PC-3 (cell line): ENCODE results near the gene KL. TPM values are rescaled to one million over a fixed set of nuclear protein-coding genes. Genes with fewer than 3 reads are reported as not detected.

Experiments
- ATAC-seq: fragments of 200-7000 bp; cut with Tn5 transposase; 2 replicates; pipeline ENCODE4 v1.9.1; 2020; ENCODE audit warnings: mild to moderate bottlenecking, moderate library complexity
- BruUV-seq: library from RNA; stranded (reverse); fragments of 400-500 nt; replicated peaks from 2 replicates; lab custom pipeline; 2021; lab: Mats Ljungman, UMichigan
- CTCF ChIA-PET: fragments of 300-600 bp; sonication (Branson Sonifier 250); formaldehyde crosslinking; loops from one replicate; lab custom pipeline; 2022; ENCODE audit warnings: antibody characterized with exemption; lab: Charles Lee
- POLR2A ChIA-PET: fragments of 300-600 bp; sonication (Branson Sonifier 250); formaldehyde crosslinking; loops from one replicate; lab custom pipeline; 2022; ENCODE audit warnings: antibody characterized with exemption; ENCODE audit not compliant: unreplicated experiment; lab: Charles Lee
- DNase-seq: peaks from one replicate; pipeline ENCODE4 v3.0.0-alpha.2; 2015
- H2AFZ ChIP-seq: fragments of 300-600 bp; sonication (generic); 2 replicates; pipeline ENCODE4 v1.6.0; 2016; ENCODE audit warnings: antibody characterized with exemption, low read length
- H3F3A ChIP-seq: fragments of 300-600 bp; sonication (generic); one replicate; pipeline ENCODE4 v1.6.0; 2017; ENCODE audit warnings: antibody characterized with exemption, low read length, control low read depth, mild to moderate bottlenecking; ENCODE audit not compliant: unreplicated experiment
- H3K27ac ChIP-seq: fragments of 300-600 bp; sonication (generic); 2 replicates; pipeline ENCODE4 v1.5.1; 2016; ENCODE audit warnings: mild to moderate bottlenecking, low read length
- H3K27me3 ChIP-seq: fragments of 300-600 bp; sonication (generic); 2 replicates; pipeline ENCODE4 v1.6.1; 2016; ENCODE audit warnings: low read length, mixed read lengths
- H3K36me3 ChIP-seq: fragments of 300-600 bp; sonication (generic); 2 replicates; pipeline ENCODE4 v1.6.1; 2016; ENCODE audit warnings: low read depth, mixed run types, low read length, mixed read lengths
- H3K4me1 ChIP-seq: fragments of 300-600 bp; sonication (generic); 2 replicates; pipeline ENCODE4 v1.5.1; 2016; ENCODE audit warnings: low read length; ENCODE audit not compliant: insufficient read depth
- H3K4me2 ChIP-seq: fragments of 300-600 bp; sonication (generic); 2 replicates; pipeline ENCODE4 v1.6.0; 2016; ENCODE audit warnings: low read length
- H3K4me3 ChIP-seq: fragments of 300-600 bp; sonication (generic); 2 replicates; pipeline ENCODE4 v1.5.1; 2016; ENCODE audit warnings: mild to moderate bottlenecking, low read length, mixed read lengths
- H3K79me2 ChIP-seq: fragments of 300-600 bp; sonication (generic); 2 replicates; pipeline ENCODE4 v1.6.1; 2017; ENCODE audit warnings: low read length, mixed read lengths
- H3K9ac ChIP-seq: fragments of 300-600 bp; sonication (generic); 2 replicates; pipeline ENCODE4 v1.6.0; 2016; ENCODE audit warnings: mild to moderate bottlenecking, low read length
- H3K9me2 ChIP-seq: fragments of 300-600 bp; sonication (generic); replicated peaks from 2 replicates; pipeline ENCODE4 v1.6.1; 2016; ENCODE audit warnings: mixed run types, low read length, mixed read lengths
- H3K9me3 ChIP-seq: fragments of 300-600 bp; sonication (generic); 2 replicates; pipeline ENCODE4 v1.6.1; 2016; ENCODE audit warnings: low read length, mixed read lengths
- H4K20me1 ChIP-seq: fragments of 300-600 bp; sonication (generic); 2 replicates; pipeline ENCODE4 v1.6.1; 2016; ENCODE audit warnings: low read length, mixed read lengths
- CTCF ChIP-seq: fragments of 300-600 bp; sonication (generic); conservative IDR thresholded peaks from 2 replicates; pipeline ENCODE4 v1.5.1; 2017; ENCODE audit warnings: antibody characterized with exemption, low read depth, mild to moderate bottlenecking, low read length
- EZH2 ChIP-seq: fragments of 300-600 bp; sonication (generic); IDR thresholded peaks from one replicate; pipeline ENCODE4 v1.6.1; 2017; ENCODE audit warnings: antibody characterized with exemption, mild to moderate bottlenecking, low read length; ENCODE audit not compliant: unreplicated experiment
- EZH2phosphoT487 ChIP-seq: fragments of 300-600 bp; sonication (generic); IDR thresholded peaks from 2 replicates; pipeline ENCODE4 v1.6.1; 2018; ENCODE audit warnings: mild to moderate bottlenecking, antibody characterized with exemption, low read length, borderline replicate concordance
- intact Hi-C: fragments of 100-400 bp; cut with micrococcal nuclease; formaldehyde crosslinking; loops from 2 replicates; pipeline ENCODE4 v1.9.0; 2023
- total RNA-seq: library from RNA; depleted of rRNA; stranded (reverse); fragments of >200 nt; gene quantifications from 2 replicates; pipeline ENCODE4 v1.2.3, GENCODE V29; 2014

KL gene
- total RNA-seq, 1 experiment from 2014 or later, result 0.07 TPM

GRCh38 chr13:33004511-33004910 lies 11.7 kb upstream of the KL start:
- no peaks in the 10 kb centered on the region for H3K36me3 ChIP-seq
- ATAC-seq (no peak; the same call in 1 of the 2 replicates), DNase-seq (no peak)
- H4K20me1 ChIP-seq, result no peaks in the 10 kb centered on the region
- no peaks in the 10 kb centered on the region for H3K79me2 ChIP-seq
- no TSS peak for BruUV-seq
- ChIA-PET POLR2A (no interaction called here), CTCF (no interaction called here)
- H3K4me2 ChIP-seq, result no peak overlapping the region
- no peak overlapping the region for H3K4me3 ChIP-seq
- TF ChIP-seq EZH2 (no peak), CTCF (no peak), EZH2phosphoT487 (no peak)
- no peaks in the 10 kb centered on the region for H3K27me3 ChIP-seq
- no peaks in the 10 kb centered on the region for H3K4me1 ChIP-seq
- intact Hi-C loops, result no loop called here
- no peak overlapping the region for H3K27ac ChIP-seq
- H3F3A ChIP-seq, result no peaks in the 10 kb centered on the region
- H2AFZ ChIP-seq, result no peak overlapping the region; the same call in 1 of the 2 replicates
- 0 out of 2 replicates have a peak, but pooled peaks cover 6% of the 10 kb centered on the region for H3K9me3 ChIP-seq
- H3K9me2 ChIP-seq, result no peaks in the 10 kb centered on the region
- H3K9ac ChIP-seq, result no peak overlapping the region

DNA sequence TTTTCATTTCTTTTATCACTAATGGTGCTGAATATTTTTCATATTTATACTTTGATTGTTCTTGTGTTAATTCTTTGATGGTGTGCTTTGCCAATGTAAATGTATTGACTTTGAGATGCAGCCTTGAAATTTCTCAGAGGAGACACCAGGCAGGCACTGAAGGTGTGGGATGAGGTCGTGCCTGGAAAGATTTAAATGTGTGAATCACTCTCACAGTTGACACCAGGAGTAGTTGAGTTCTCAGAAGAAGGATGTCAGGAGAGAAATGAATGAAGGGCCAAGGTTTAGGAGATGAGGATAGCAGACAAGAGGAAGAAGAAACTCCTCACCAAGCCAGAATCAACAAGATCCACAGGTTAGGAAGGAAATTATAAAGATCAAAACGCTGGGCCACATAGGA lies 10.1 kb upstream of the KL start:
- CTCF ChIA-PET, result no interaction called here
- intact Hi-C loops, result no loop called here

More for the DNA sequence above, 10.1 kb upstream of the KL start:
- Histone ChIP-seq H3K27ac (no peak overlapping the region), H3F3A (no peaks in the 10 kb centered on the region), H3K4me2 (no peak overlapping the region), H3K4me1 (no peaks in the 10 kb centered on the region), H3K27me3 (no peaks in the 10 kb centered on the region), H3K79me2 (no peaks in the 10 kb centered on the region), H3K4me3 (no peak overlapping the region), H2AFZ (no peak overlapping the region), H3K36me3 (no peaks in the 10 kb centered on the region), H3K9me3 (0 out of 2 replicates have a peak, but pooled peaks cover 6% of the 10 kb centered on the region), H3K9me2 (no peaks in the 10 kb centered on the region), H4K20me1 (no peaks in the 10 kb centered on the region), H3K9ac (no peak overlapping the region)
- TF ChIP-seq EZH2phosphoT487 (no peak), EZH2 (no peak), CTCF (no peak)
- ATAC-seq (no peak), DNase-seq (no peak)
- BruUV-seq, result no TSS peak
- POLR2A ChIA-PET, result no interaction called here
